Endothelial cell of hepatic sinusoid (primary cell): ENCODE measurements around the gene MINDY3.

Experiments
- in situ Hi-C: cut with HindIII; loops from 2 replicates; pipeline ENCODE4 v1.10.0; 2017; ENCODE audit warnings: low sequenced_read_pairs

MINDY3 gene

DNA sequence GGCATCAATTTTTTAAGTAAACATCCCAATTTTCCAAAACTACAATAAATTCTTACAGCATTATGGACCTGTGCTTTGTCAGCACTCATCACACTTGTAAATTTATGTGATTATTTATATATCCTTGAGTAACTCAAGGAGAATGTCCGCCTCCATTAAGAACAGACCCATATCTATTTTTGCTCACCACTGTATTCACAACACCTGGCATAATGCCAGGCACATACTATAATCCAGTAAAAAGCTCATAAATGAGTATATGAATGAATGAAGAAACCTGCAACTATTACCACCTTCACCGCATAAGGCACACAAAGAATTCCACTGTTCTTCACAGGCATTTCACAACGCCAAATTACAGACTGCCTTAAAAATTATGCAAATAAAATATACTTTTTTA, 46.9 kb downstream of the MINDY3 start:
- in situ Hi-C loops = no loop called here

DNA sequence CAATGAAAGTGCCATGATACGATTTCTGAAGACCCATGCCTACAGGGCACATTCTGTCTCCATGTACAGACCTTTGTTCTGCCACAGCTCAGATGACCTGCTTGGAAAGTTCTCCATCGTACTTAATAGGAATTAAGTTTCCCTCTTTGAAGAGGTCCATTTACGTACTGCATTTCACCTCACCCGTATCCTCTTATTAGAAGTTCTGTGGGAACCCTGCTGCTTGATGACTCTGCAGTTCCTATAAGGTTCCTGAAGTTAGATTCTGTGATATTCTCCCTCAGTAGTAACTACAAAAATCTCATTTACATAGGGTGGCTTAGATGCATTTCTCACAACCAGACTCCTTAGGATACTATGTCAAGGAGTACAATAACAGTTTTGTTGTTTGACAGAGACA, 50.9 kb downstream of the MINDY3 start:
- in situ Hi-C loops = no loop called here

DNA sequence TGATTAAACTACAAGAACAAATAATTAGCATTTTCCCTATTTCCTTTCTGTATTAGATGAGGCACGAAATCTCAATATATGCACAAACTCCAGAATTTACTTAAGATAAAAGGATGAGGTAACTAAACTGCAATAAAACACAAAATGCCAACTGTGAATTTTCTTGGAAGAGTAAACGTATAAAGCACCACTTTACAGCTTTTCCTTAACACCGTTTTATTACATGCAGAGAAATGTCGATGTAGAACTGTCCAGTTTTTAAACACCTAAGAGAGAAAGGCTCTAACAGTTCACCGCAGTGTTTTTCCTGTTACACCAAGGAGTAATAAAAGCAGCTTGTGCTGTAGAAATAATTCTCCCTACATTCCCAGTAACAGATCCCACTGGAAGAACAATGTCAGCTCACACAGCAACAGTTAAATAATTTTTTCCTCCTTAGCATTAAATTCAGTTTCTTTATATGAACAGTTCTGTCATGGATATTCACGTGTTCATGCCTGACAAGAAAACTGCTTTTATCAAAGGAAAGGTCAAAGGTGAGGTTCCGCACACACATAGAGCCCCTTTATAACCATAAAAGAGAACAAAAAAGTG, 52.0 kb downstream of the MINDY3 start:
- in situ Hi-C loops = no loop called here

DNA sequence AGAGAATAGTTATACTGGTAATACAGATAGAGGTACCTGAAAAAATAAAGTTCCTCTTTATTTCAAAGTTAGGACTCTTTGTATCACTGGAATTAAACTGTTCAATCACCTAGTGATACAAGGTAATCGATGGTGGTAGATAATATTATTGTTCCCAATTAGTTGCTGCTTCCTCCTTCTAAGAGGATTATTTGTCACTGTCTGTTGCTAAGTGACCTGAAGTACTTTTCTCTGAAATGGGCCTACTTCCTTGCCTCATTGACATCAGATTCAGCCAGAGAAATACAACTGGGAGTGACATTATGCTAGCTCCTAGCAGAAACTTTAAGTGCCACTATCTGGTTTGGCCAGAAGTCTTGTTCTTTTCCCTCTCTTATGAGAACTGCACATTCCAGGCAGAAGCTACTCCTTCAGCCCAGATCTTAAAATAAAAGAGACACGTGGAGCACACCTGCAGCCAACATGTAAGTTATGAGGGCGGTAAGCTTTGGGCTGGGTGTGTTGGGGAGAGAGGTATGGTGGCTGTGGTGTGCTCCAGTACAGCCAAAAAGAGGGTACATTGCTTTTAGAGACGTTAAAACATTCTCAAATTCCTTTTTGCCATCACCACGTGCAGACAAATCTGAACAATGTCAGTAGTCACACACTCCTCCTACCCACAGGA, 54.8 kb downstream of the MINDY3 start:
- in situ Hi-C loops = no loop called here

DNA sequence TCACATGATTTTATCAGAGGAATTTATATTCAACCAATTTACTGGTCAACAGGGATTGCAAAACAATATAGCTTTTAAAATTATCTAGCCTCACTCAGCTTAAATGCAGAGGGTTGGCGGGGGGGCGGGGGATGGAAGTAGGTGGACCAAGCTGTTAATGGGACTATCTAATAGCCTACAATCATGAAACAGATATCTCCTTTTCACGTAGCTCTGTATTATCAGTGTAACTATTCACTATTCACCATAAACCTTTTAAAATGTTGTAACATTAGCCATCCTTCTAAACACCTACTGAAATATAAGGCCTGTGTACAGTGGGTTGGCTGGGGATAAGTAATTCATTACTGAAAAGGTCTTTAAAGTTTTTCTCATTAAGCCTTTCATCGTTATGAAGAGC, 56.2 kb downstream of the MINDY3 start:
- in situ Hi-C loops = no loop called here

DNA sequence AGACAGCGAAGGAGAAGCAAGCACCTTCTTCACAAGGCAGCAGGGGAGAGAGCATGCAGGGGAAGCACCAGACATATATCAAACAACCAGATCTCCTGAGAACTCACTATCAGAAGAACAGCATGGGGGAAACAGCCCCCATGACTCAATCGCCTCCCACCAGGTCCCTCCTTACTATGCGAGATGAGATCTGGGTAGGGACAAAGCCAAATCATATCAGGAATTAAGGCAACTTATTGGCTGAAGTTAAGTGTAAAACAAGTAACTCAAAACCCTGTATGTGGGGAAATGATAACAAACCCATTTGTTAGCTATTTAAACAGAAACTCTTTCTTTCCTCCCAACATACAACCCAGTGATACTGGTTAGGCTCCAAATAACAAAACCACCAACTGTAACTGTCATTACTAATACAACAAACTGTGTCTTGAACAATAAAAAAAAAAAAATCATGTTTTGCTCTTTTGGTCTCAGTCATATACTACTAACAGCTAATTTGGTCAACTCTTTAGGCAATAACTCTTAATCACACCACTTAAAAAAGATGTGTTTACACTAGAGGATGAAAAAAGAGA, 57.8 kb downstream of the MINDY3 start:
- in situ Hi-C loops = no loop called here

DNA sequence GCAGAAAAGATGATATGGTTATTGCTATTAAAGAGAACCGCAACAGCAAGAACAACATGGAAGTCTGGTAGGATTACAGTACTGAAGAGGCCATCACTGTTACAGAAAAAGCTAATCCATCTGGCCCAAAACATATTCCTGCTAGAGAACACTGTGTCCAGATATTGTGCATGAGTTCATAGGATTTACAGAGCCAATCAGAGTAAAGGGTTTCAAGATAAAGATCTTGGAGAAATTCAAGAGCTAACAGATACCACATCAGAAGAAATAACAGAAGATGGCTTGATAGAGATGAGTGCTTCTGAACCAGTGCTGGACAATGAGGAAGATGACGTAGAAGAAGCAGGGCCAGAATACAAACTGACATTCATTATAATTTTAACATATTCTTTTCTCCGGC, 58.7 kb downstream of the MINDY3 start:
- in situ Hi-C loops = no loop called here

DNA sequence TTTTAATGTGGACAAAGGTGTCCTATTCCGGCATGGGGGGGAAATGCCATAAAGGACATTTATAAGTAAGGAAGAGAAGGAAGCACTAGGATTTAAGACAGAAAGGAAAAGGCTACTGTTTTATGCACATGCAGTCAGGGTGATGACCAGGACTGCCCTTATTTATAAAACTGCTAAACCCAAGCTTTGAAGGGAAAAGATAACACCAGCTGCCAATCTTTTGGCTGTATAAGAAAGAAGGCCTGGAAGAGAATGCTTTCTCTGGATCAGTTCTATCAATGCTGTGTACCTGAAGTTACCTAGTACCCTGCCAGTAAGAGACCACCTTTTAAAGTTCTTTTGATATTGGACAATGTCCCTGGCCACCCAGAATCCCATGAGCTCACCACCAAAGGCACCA, 59.2 kb downstream of the MINDY3 start:
- in situ Hi-C loops = no loop called here

DNA sequence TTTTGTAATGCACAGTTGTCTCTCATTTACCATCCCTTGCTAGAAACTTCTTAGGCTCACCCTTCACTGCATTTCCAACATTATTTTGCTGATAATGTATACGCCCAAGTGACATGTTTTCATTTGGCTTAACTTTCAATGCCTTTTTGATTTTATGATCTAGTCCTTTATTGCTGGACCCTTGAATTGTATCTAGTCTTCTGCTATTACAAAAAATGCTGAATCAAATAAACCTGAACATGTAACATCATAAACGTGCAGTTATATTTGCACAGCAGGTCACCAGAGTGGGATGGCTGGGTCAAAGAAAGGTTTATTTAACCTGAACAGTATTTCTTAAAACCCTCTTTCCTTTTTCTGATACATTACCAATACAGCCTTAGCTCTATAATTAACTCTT, 63.0 kb downstream of the MINDY3 start:
- in situ Hi-C loops = no loop called here

DNA sequence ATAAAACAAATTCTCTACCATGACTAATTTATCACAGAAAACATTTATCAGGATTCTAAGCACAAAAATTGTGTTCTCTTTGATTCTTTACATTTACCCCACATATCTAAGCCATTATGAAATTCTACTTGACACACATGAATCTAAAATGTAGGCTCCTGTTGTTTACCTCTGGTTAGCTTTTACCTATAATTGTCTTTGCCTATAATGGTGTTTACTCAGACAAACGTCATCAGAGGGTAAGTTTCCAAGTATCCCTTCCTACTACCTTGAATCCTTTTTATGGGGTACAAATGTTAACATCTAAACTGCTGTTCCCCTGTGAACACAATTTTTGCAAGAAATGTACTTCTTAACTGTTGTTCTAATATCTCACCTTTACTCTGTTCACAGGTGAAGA, 63.5 kb downstream of the MINDY3 start:
- in situ Hi-C loops = no loop called here

DNA sequence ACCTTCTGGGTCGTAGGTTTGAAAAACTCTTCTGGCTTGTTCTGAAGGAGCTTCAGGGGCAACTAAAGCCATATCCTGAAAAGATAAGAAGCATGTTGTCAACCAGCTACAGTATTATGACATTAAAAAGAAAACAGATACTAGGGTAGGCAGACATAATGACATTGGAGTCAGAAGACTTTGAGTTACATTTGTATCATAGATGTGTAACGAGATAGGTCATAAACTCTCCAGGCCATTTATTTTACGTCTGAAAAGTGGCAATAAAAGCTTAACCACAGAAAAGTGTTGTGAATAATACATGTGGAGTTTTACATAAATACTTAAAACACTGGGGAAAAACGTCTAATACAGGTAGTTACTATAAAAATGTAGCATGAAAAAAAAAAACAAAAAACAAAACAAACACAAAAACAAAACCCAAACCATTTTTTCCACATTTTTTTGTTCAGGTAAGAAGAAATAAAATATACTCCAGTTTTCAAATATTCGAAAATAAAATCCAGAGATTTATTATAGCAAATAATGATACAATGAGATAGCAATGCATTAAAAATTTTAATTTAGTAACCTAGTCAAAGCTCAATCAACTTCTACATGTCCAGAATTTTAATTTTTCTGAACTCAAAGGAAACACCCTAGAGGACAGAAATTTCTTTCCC, 64.1 kb downstream of the MINDY3 start:
- in situ Hi-C loops = no loop called here

DNA sequence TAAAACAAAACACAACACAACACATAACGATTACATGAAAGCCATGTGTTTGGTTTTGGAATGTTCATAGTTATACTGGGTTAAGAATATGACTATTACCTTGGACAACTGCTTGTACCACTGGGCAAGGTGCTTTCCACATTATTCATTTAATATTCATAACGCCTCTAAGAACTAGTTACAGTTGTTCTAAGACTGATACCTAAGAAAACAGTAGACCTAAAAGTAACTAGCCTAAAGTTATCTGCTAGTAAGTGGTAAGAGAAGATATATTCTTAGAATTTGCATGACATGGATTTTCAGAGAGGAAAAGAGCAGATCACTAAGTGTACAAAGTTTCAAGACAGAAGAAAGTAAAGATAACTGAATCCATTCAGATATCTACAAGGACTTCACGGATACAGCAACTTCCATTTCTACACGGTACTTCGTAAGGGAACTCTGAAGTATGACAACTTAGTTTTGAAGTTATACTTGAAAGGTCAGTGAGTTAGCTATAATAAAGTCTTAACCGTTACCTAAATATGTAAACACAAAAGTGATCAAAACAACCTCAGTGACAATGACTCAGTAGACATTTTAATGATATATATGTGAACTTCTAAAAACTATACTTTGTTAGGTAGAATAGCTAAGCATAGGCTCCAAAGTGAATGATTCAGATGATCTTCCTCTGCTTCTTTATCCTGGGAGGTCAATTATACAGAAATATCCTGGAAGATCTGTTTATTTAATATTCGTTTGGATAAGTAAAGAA, 65.1 kb downstream of the MINDY3 start:
- in situ Hi-C loops = no loop called here

DNA sequence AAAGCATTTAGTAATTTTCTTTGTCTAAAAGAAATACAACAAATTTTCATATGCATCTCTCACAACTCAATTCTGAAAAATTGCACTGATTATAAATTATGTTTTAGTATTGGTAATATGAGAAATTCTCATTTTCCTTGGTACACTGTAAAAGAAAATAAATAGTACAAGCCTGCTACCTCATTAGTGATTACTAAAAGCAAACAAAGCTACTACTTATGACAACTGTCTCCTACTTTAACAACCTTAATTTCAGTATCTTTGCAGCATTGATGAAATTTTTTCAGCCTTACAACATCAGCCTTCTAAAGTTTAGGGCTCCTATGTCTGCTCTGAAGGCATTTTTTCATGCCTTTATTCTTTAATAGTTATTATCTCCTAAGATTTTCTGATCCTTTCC, 65.7 kb downstream of the MINDY3 start:
- in situ Hi-C loops = no loop called here

DNA sequence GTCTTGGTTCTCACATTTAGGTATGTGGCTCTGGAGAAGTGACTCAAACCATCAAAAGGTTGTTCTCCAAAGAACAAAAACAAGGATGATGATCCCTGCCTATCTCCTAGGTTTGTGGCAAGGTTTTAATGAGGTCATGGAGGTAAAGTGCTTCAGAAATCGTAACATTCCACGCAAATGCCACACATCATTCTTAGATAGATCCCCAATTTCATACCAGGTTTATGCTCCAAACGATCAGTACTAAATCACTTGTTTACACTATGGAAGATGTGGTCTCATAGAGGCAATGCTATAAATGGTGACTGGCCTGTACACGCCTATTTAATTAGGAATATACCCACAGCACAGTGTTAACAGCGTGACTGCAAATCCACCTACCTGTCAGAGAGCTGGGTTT, 66.6 kb downstream of the MINDY3 start:
- in situ Hi-C loops = no loop called here

DNA sequence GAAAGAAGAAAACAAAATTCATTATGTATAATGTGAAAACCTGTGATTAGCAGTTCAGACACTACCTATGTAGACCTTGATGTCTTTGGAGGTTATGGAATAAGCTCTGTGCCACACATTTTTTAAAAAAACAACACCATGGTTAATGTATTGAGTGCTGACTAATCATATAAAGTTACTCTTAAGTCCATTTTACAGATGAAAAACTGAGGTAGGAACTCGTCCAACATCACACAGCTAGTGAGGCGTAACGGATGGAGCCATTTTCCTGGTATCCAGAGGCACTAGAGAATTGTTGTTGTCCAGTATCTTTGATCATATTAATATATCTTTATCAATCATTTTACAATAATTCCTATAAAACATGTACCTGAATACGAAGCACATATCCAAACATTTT, 67.5 kb downstream of the MINDY3 start:
- in situ Hi-C loops = no loop called here

DNA sequence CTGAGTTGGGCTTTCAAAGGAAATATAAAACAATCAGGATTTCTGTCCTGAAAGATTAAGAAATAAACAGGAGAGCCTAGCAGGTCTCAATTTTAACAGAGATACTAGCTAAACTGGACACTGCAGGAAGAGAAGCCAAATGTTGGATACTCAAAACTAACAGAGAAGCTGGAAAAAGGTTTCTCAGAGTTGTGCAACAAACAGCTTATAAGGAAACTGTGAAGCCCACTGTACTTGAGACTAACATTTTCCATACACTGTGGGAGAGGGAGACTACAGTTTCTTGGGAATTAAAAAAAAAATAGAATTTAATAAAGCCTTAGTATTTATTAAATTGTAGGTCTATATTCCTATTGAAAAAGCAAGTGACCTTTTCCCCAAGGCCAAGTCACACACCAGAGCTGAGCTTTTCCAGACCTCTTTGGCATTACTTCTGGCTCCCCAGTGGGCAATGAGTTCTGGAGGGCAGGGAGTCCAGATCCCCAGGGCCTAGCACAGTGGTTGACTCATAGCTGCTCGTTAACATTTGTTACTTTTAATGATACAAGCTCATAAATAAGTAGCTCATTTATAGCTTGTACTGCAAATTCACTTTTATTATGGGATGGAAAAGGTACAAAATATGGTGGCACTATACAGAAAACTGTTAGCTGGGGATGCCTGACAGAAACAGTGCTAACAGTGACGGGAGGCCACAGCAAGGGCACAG, 68.3 kb downstream of the MINDY3 start:
- in situ Hi-C loops = no loop called here

DNA sequence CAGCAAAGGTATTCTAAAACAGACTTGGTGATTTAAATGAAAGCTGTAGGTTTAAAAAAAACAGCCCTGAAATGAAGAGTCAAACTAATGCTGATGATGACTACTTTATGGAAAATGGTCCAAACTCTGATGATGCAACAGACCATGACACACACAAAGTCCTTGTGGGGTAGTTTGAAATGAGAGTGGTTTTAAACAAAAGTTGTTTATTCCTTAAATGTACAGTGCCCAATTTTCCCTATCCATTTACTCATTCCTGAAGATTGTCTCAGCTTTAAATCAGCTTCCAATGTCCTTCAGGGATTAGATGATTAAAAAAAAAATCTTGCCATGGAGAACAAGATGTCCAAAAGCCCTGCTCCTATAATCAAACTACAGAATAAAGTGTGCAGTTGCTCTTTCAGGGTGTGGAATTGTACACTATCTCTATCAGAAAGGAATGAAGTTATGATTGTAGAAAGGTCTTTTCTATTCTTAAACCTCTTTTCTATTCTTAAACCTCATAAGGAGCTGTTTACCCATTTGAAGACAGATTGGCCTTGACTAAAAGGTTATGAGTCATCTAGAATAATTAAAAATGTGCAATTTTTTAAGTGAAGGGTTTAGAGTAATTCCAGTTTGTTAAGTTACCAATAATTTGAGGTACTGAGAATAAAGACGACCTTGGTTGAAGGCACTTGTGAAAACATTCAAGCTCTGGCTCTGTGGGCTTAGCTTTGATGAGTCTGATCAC, 70.3 kb downstream of the MINDY3 start:
- in situ Hi-C loops = no loop called here

DNA sequence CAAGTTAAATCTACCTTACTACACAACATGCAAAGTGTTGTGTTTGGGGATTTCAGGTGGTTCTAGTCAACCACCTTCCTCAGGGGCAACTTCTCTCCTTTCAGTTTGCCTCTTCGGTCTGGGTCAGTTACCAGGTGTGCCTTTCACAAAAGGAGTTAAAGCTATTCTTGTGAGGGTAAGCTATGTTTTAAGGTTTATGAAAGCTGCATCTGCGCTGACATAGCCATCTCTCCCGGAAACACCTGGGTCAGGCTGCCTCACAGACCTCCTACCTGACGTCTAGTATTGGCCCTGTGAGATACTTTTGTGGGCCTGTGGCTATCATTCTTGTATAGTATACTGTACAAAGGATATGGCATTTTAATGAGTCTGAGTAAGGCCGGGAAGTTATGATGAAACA, 72.9 kb downstream of the MINDY3 start:
- in situ Hi-C loops = no loop called here

DNA sequence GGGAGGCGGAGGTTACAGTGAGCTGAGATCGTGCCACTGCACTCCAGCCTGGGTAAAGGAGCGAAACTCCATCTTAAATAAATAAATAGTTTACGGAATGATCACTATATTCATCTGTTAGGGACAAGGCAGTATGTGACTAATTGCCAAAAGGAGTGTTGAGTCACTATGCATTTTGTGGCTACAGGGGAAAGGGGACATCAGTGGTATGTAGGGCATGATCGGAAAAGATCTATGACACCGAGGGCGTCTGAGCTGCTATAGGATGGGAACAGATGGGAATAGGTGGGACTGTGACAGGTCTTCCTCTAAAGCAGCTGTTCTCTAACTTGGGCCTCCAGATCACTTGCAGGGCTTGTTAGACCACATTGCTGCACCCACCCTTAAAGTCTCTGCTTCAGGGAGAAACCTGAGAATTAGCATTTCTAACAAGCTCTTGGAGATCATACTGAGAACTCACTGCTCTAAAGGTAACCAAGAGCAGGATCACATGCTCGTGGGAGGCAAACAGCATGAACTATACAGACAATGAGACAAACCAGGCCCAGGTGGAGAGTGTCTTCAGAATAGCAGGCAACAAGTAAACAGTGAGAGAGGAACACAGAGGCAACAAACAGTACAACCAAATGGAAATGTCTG, 75.5 kb downstream of the MINDY3 start:
- in situ Hi-C loops = no loop called here
